Left ventricle myocardium inferior (tissue), 1 donor: ENCODE data around the gene TMEM237. TPM values are rescaled to one million over a fixed set of nuclear protein-coding genes. Genes with fewer than 3 reads are reported as not detected.

ENCODE experiments used
- DNase-seq: peaks from one replicate; pipeline ENCODE4 v3.0.0-alpha.2; 2020
- H3K27ac ChIP-seq: fragments of 200-600 bp; replicated peaks from 2 replicates; pipeline ENCODE4 v1.8.0; 2021
- H3K27me3 ChIP-seq: fragments of 200-600 bp; 2 replicates; pipeline ENCODE4 v1.8.0; 2021; ENCODE audit warnings: low read depth
- H3K36me3 ChIP-seq: fragments of 200-600 bp; 2 replicates; pipeline ENCODE4 v1.8.0; 2021
- H3K4me1 ChIP-seq: fragments of 200-600 bp; 2 replicates; pipeline ENCODE4 v1.8.0; 2021
- H3K4me3 ChIP-seq: fragments of 200-600 bp; 2 replicates; pipeline ENCODE4 v1.8.0; 2021; ENCODE audit warnings: mild to moderate bottlenecking, moderate library complexity
- H3K9me3 ChIP-seq: fragments of 200-600 bp; replicated peaks from 2 replicates; pipeline ENCODE4 v1.8.0; 2021
- intact Hi-C: fragments of 100-400 bp; cut with micrococcal nuclease; formaldehyde crosslinking; loops from one replicate; pipeline ENCODE4 v1.11.0; 2022
- total RNA-seq: library from RNA; stranded (reverse); fragmentation: NEBNext Ultra II Directional; extraction: Animal tissue kit (Norgen Biotek cat#: 25700); gene quantifications from one replicate; pipeline ENCODE4 v1.2.1, GENCODE V29; 2021
- TF ChIP-seq, protein P1 (sequence below): fragments of 200-600 bp; IDR thresholded peaks from 2 replicates; pipeline ENCODE4 v1.8.0; 2021; ENCODE audit warnings: antibody characterized with exemption, mild to moderate bottlenecking, borderline replicate concordance
- donor health status: DM: no; HTN: yes; CAD: no; lungs with severe emphysema.

TMEM237 gene
- total RNA-seq, 1 donor from 2014 or later: 18.3 TPM

DNA sequence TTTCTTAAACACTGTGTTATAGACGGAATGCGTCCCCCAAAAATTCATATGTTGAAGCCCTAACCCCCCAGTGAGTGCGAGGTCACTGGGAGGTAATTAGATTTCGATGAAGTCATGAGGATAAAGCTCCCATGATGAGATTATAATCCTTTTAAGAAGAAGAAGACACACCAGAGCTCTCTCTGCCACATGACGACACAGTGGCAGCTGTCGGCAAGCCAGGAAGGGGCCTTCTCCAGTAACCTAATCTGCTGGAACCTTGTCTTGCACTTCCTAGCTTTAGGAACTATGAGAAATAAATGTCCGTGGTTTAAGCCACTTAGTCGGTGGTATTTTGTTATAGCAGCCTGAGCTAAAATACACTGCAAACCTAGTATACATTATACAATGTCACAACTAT lies 12.3 kb downstream of the TMEM237 start:
- H3K36me3 ChIP-seq: peaks cover 71% of the 10 kb centered on the region
- intact Hi-C loops: no loop called here
- no peak overlapping the region for H3K27ac ChIP-seq
- DNase-seq: no peak
- TF ChIP-seq, protein P1, sequence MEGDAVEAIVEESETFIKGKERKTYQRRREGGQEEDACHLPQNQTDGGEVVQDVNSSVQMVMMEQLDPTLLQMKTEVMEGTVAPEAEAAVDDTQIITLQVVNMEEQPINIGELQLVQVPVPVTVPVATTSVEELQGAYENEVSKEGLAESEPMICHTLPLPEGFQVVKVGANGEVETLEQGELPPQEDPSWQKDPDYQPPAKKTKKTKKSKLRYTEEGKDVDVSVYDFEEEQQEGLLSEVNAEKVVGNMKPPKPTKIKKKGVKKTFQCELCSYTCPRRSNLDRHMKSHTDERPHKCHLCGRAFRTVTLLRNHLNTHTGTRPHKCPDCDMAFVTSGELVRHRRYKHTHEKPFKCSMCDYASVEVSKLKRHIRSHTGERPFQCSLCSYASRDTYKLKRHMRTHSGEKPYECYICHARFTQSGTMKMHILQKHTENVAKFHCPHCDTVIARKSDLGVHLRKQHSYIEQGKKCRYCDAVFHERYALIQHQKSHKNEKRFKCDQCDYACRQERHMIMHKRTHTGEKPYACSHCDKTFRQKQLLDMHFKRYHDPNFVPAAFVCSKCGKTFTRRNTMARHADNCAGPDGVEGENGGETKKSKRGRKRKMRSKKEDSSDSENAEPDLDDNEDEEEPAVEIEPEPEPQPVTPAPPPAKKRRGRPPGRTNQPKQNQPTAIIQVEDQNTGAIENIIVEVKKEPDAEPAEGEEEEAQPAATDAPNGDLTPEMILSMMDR: no peak
- no peaks in the 10 kb centered on the region for H3K27me3 ChIP-seq
- H3K4me3 ChIP-seq: no peak overlapping the region
- peaks cover 6% of the 10 kb centered on the region for H3K4me1 ChIP-seq
- no peaks in the 10 kb centered on the region for H3K9me3 ChIP-seq

DNA sequence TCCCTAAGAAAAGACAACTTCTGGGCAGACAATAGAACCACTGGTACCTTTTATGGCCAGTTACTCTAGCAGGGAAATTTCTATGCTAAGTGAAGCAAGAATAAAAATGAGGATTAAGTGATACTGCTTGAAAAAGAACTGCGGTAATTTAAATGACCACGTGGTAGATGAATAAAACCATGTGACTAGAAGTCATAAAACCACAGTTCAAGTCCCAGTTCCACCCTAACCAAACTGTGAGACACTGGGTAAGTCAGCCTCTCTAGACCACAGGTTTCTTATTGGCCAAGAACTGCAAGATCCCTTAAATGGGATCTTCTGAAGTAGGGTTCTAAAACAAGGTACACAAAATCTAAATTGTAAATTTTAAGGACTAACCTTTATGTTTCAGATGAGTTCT lies 12.7 kb downstream of the TMEM237 start:
- intact Hi-C loops: no loop called here
- no peak overlapping the region for H3K4me3 ChIP-seq
- H3K36me3 ChIP-seq: peaks cover 72% of the 10 kb centered on the region
- H3K27me3 ChIP-seq: no peaks in the 10 kb centered on the region
- DNase-seq: no peak
- peaks cover 6% of the 10 kb centered on the region for H3K4me1 ChIP-seq
- TF ChIP-seq, protein P1: no peak
- no peaks in the 10 kb centered on the region for H3K9me3 ChIP-seq
- no peak overlapping the region for H3K27ac ChIP-seq

DNA sequence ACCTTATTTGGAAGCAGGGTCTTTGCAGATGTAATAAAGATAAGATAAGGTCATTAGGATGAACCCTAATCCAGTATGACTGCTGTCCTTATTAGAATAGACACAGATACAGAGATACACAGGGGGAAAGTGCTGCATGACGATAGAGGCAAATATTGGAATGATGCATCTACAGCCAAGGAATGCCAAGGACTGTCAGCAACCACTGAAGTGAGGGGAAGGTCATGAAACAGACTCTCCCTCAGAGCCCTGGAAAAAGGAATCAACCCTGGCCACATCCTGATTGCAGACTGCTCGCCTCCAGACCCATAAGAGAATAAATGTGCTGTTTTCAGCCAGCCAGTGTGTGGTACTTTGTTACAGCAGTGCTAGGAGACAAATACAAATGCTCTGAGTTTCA lies 14.8 kb downstream of the TMEM237 start:
- Histone ChIP-seq H3K27ac (no peak overlapping the region), H3K36me3 (peaks cover 62% of the 10 kb centered on the region), H3K4me3 (no peak overlapping the region), H3K9me3 (no peaks in the 10 kb centered on the region), H3K27me3 (no peaks in the 10 kb centered on the region), H3K4me1 (peaks cover 6% of the 10 kb centered on the region)
- no peak for DNase-seq
- intact Hi-C loops: no loop called here
- TF ChIP-seq, protein P1: no peak

DNA sequence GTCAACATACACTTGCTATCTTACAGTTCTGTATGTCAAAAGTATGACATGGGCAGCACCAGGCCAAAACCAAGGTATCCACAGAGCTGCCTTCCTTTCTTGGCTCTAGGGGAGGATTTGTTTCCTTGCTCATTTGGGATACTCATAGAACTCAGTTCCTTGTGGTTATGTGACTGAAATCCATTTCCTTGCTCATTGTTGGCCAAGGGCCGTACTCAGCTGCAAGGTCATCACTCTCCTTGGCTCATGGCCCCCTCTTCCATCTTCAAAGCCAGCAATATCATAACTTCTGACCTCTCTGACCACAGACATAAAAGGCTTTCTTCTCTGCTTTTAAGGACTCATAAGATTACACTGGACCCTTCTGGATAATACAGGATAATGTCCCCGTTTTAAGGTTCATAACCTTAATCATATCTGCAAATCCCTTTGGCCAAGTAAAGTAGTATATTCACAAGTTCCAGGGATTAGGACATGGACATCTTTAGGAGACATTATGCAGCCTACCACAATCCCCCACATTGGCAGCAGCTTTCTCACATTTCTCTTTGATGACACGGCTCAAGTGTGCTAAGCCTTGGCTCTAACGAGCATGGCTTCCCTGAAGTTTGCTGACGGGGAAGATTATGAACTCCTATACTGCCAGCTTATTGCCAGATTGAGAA lies 20.9 kb downstream of the TMEM237 start:
- Histone ChIP-seq H3K4me3 (no peak overlapping the region), H3K27me3 (no peaks in the 10 kb centered on the region), H3K9me3 (no peaks in the 10 kb centered on the region), H3K27ac (no peak overlapping the region), H3K36me3 (peaks cover 30% of the 10 kb centered on the region), H3K4me1 (no peaks in the 10 kb centered on the region)
- intact Hi-C loops: no loop called here
- DNase-seq: no peak
- TF ChIP-seq, protein P1: no peak

DNA sequence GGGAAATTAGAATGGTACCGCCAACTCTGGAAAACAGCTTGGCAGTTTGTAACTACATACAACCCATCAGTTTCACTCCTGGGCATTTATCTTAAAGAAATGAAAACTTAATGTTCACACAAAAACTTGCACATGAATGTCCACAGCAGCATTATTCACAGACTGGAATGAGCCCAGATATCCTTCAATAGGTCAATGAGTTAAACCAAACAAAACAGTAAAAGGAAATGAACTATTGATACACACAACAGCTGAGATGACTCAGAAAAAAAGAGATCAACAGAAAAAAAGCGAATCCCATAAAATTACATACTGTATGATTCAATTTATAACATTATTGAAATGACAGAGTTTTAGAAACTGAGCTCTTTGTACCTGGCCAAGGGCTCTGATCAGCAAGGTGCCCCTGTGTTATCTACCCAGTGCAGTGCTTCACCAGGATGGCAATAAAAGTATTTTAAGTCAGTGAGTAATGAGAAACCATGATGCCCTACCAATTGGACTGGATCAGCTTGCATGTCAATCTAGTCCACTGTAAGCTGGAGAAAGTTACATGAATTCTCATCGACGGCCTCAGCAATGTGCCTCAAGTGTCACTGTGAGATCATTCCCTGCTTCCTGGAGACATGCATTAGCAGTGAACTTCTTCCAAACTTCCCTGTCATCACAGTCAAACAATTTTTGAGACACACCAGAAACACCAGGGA lies 21.9 kb downstream of the TMEM237 start:
- intact Hi-C loops: no loop called here
- Histone ChIP-seq H3K4me3 (no peak overlapping the region), H3K4me1 (no peaks in the 10 kb centered on the region), H3K27me3 (no peaks in the 10 kb centered on the region), H3K36me3 (peaks cover 20% of the 10 kb centered on the region), H3K27ac (no peak overlapping the region), H3K9me3 (no peaks in the 10 kb centered on the region)
- TF ChIP-seq, protein P1: no peak
- DNase-seq: no peak
